A673 (cell line): ENCODE results near the gene APOA1.

Experiments
- EZH2 ChIP-seq: fragments of 200-600 bp; sonication (generic); IDR thresholded peaks from 2 replicates; pipeline ENCODE4 v1.6.1; 2017; ENCODE audit warnings: borderline replicate concordance, low read depth, mild to moderate bottlenecking, mixed read lengths, antibody characterized with exemption, low read length; ENCODE audit not compliant: poor library complexity, severe bottlenecking
- TF ChIP-seq, protein P1 (sequence below): fragments of 300-800, 200-600 bp; sonication (generic); conservative IDR thresholded peaks from 2 replicates; pipeline ENCODE4 v1.5.1; 2017; ENCODE audit warnings: low read depth, mild to moderate bottlenecking, antibody characterized with exemption, low read length, moderate library complexity, mixed read lengths

- TF ChIP-seq, protein P1, sequence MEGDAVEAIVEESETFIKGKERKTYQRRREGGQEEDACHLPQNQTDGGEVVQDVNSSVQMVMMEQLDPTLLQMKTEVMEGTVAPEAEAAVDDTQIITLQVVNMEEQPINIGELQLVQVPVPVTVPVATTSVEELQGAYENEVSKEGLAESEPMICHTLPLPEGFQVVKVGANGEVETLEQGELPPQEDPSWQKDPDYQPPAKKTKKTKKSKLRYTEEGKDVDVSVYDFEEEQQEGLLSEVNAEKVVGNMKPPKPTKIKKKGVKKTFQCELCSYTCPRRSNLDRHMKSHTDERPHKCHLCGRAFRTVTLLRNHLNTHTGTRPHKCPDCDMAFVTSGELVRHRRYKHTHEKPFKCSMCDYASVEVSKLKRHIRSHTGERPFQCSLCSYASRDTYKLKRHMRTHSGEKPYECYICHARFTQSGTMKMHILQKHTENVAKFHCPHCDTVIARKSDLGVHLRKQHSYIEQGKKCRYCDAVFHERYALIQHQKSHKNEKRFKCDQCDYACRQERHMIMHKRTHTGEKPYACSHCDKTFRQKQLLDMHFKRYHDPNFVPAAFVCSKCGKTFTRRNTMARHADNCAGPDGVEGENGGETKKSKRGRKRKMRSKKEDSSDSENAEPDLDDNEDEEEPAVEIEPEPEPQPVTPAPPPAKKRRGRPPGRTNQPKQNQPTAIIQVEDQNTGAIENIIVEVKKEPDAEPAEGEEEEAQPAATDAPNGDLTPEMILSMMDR = no peak
- TF ChIP-seq EZH2 = no peak
These were observed 36.0 kb upstream of the APOA1 start for GRCh38 chr11:116873381-116873780.
